ENCODE measurements around the gene GGA2. TPM values are rescaled to one million over a fixed set of nuclear protein-coding genes. Genes with fewer than 3 reads are reported as not detected.

GGA2 gene
- total RNA-seq, 4 donors from 2014 or later, result 36.5 to 50.5 (median 41.5) TPM

DNA sequence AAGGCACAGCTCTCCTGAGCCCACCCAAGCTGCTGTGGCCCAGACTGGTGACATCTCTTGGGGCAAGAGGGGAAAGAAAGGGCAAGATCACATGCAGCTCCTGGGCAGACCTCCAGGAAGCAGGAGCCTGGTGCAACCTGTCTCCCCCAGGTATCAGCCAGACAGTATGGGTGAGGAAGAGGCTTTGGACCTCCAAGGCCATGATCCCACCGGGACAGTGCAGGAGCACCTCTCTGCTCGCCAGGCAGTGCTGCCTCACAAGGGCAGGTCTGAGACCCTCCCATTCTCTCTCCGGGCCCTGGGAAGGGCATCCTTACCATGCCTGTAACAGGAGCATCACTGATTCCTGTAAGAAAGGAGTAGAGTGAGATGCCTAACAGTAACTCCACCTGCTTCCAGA, 31.7 kb downstream of the GGA2 start:
- Histone ChIP-seq H3K4me1 (no peaks in the 10 kb centered on the region), H3K4me3 (no peak overlapping the region), H3K27me3 (no peaks in the 10 kb centered on the region), H3K27ac (no peak overlapping the region), H3K36me3 (peaks cover 0 to 100% of the 10 kb centered on the region in 2 donors), H3K9me3 (no peaks in the 10 kb centered on the region)
- 100% methylated on average over 1 of the region's 3 CpGs; no CpG with 5 or more reads in 1 of the 2 donors for WGBS, 2 donors (ENCODE audit: low coverage in 1 of 2)
- TF ChIP-seq EP300 (IDR thresholded peaks at IDR 0.05) (no peak), POLR2A (IDR thresholded peaks at IDR 0.05) (no peak), POLR2AphosphoS5 (IDR thresholded peaks at IDR 0.05) (no peak)
- TF ChIP-seq, protein P1, sequence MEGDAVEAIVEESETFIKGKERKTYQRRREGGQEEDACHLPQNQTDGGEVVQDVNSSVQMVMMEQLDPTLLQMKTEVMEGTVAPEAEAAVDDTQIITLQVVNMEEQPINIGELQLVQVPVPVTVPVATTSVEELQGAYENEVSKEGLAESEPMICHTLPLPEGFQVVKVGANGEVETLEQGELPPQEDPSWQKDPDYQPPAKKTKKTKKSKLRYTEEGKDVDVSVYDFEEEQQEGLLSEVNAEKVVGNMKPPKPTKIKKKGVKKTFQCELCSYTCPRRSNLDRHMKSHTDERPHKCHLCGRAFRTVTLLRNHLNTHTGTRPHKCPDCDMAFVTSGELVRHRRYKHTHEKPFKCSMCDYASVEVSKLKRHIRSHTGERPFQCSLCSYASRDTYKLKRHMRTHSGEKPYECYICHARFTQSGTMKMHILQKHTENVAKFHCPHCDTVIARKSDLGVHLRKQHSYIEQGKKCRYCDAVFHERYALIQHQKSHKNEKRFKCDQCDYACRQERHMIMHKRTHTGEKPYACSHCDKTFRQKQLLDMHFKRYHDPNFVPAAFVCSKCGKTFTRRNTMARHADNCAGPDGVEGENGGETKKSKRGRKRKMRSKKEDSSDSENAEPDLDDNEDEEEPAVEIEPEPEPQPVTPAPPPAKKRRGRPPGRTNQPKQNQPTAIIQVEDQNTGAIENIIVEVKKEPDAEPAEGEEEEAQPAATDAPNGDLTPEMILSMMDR (IDR thresholded peaks at IDR 0.05), result no peak
- ATAC-seq, result no peak

DNA sequence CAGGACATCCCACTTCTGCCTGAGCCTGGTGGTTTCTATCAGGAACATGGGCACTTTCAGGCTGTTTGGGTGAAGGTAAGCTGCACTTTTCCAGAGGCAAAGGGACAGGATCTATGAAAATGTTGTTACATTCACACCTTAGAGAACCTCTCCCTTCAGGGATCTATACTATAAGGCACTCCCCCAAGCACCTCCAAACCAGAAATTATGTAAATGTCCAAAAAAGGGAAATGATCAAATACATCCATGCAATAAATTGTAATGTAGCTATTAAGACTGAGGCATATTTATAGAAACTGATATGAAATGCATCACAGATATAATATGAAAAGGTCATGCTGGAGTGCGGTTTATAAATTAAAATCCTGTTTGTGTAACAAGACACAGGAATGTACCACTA, 34.0 kb downstream of the GGA2 start:
- no peak for ATAC-seq
- H3K4me1 ChIP-seq, result no peaks in the 10 kb centered on the region
- no peak overlapping the region for H3K27ac ChIP-seq
- H3K9me3 ChIP-seq, result no peaks in the 10 kb centered on the region
- no peak overlapping the region for H3K4me3 ChIP-seq
- TF ChIP-seq EP300 (IDR thresholded peaks at IDR 0.05), result no peak
- TF ChIP-seq POLR2A (IDR thresholded peaks at IDR 0.05), result no peak
- TF ChIP-seq, protein P1 (IDR thresholded peaks at IDR 0.05), result no peak
- no peak for TF ChIP-seq POLR2AphosphoS5 (IDR thresholded peaks at IDR 0.05)
- no peaks in the 10 kb centered on the region for H3K27me3 ChIP-seq
- WGBS, 2 donors (ENCODE audit: low coverage in 1 of 2), result 88 to 100% methylated on average over 1 of the region's 1 CpG
- peaks cover 0 to 99% of the 10 kb centered on the region in 2 donors for H3K36me3 ChIP-seq

DNA sequence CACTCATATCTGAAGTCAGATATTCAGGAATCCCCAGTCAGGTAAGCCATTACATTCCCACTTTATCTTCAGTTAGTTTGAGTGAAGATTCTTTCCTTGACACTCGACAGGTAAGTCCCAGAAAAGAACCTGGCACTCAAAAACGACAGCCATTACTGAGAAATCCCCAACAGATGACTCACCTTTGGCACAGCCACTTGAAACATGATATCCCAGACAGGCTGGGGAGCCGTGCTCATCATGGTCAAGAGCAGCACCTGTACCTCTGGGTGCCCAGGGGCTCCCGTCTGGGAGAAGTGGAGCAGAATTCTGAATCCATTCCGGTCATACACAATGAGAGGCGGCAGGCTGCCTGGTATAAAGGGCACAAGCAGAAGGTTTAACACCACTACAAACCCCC, 40.5 kb downstream of the GGA2 start:
- Histone ChIP-seq H3K27ac (no peak overlapping the region), H3K4me3 (no peak overlapping the region), H3K27me3 (no peaks in the 10 kb centered on the region), H3K9me3 (no peaks in the 10 kb centered on the region), H3K4me1 (no peaks in the 10 kb centered on the region), H3K36me3 (peaks cover 0 to 98% of the 10 kb centered on the region in 2 donors)
- WGBS, 2 donors (ENCODE audit: low coverage in 1 of 2), result 43 to 45% methylated on average over 3 to 6 of the region's 6 CpGs
- no peak for ATAC-seq
- TF ChIP-seq POLR2A (IDR thresholded peaks at IDR 0.05) (no peak), EP300 (IDR thresholded peaks at IDR 0.05) (no peak), POLR2AphosphoS5 (IDR thresholded peaks at IDR 0.05) (no peak)
- TF ChIP-seq, protein P1 (IDR thresholded peaks at IDR 0.05), result no peak

DNA sequence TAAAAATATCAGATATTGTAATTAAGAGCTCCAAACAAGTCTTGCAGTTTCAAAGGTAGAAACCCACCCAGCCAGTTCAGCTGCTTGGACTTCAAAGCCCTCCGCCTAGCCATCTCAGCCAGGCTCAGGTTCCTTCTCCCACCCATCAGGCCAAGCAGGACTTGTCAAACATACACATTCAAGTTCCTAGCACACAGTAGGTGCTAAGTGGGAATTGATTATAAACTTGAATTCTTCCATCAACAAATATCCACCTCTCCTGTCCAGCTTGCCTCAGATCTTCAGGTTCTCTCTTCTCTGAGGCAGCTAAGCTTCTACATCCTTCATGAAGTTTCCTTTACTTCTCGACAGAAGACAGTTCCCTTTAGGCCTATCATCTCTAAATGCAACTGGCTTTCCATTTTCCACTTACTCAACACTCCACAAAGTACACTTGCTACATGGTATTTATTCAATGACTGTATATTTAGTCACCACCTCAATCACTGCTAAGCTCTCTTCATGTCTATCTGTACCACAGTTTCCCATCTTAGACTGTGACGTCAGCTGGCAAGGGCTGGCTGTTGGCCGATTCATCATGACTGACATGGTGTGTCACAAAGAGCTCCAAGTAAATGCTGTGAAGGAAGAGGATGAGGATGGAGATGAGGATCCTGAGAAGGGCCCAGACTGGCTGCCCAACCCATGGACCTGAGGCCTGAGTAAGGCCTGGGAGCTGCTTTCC, 44.0 kb downstream of the GGA2 start:
- TF ChIP-seq POLR2A (IDR thresholded peaks at IDR 0.05) (no peak), POLR2AphosphoS5 (IDR thresholded peaks at IDR 0.05) (no peak), EP300 (IDR thresholded peaks at IDR 0.05) (no peak)
- TF ChIP-seq, protein P1 (IDR thresholded peaks at IDR 0.05), result no peak
- no peak overlapping the region for H3K4me3 ChIP-seq
- WGBS, 2 donors (ENCODE audit: low coverage in 1 of 2), result 92 to 93% methylated on average over 2 to 3 of the region's 4 CpGs
- H3K4me1 ChIP-seq, result peaks cover 0 to 10% (median 3%) of the 10 kb centered on the region in 3 donors
- peaks cover 0 to 69% of the 10 kb centered on the region in 2 donors for H3K36me3 ChIP-seq
- H3K27ac ChIP-seq, result no peak overlapping the region
- no peak for ATAC-seq
- no peaks in the 10 kb centered on the region for H3K9me3 ChIP-seq
- H3K27me3 ChIP-seq, result no peaks in the 10 kb centered on the region

- WGBS, 2 donors (ENCODE audit: low coverage in 1 of 2), result 80 to 100% methylated on average over 1 of the region's 2 CpGs
- Histone ChIP-seq H3K36me3 (peaks cover 0 to 59% of the 10 kb centered on the region in 2 donors), H3K9me3 (no peaks in the 10 kb centered on the region), H3K4me1 (peaks cover 0 to 10% (median 3%) of the 10 kb centered on the region in 3 donors), H3K27me3 (no peaks in the 10 kb centered on the region), H3K4me3 (no peak overlapping the region), H3K27ac (no peak overlapping the region)
- TF ChIP-seq POLR2A (IDR thresholded peaks at IDR 0.05), result no peak
- no peak for TF ChIP-seq POLR2AphosphoS5 (IDR thresholded peaks at IDR 0.05)
- no peak for TF ChIP-seq EP300 (IDR thresholded peaks at IDR 0.05)
- TF ChIP-seq, protein P1 (IDR thresholded peaks at IDR 0.05), result no peak
- no peak for ATAC-seq
Observed at GRCh38 chr16:23465179-23465578, 45.1 kb downstream of the GGA2 start.

Data from gastroesophageal sphincter (tissue), 4 donors.